OCI-LY1 (cell line): ENCODE results near the gene BCL7B.

ENCODE experiments used
- H2AFZ ChIP-seq: fragments of 200-600 bp; sonication (generic), shearing (Covaris generic); 2 replicates; pipeline ENCODE4 v1.6.0; 2014; ENCODE audit warnings: antibody characterized with exemption, mild to moderate bottlenecking, low read length
- H3F3A ChIP-seq: fragments of 200-600 bp; sonication (generic), shearing (Covaris generic); 2 replicates; pipeline ENCODE4 v1.6.0; 2014; ENCODE audit warnings: mild to moderate bottlenecking, antibody characterized with exemption, low read length, moderate library complexity; ENCODE audit not compliant: insufficient read depth
- H3K27ac ChIP-seq: fragments of 200-600 bp; sonication (generic); 2 replicates; pipeline ENCODE4 v1.5.1; 2014; ENCODE audit warnings: low read length, mixed run types, mild to moderate bottlenecking, low read depth; ENCODE audit not compliant: poor library complexity, severe bottlenecking
- H3K27me3 ChIP-seq: fragments of 200-600 bp; sonication (generic); 2 replicates; pipeline ENCODE4 v1.6.0; 2014; ENCODE audit warnings: antibody characterized with exemption, mild to moderate bottlenecking, low read length, moderate library complexity; ENCODE audit not compliant: insufficient read depth
- H3K36me3 ChIP-seq: fragments of 200-600 bp; sonication (generic); 2 replicates; pipeline ENCODE4 v1.6.1; 2014; ENCODE audit warnings: mild to moderate bottlenecking, antibody characterized with exemption, low read length, moderate library complexity, mixed read lengths; ENCODE audit not compliant: insufficient read depth
- H3K4me1 ChIP-seq: fragments of 200-600 bp; sonication (generic); 2 replicates; pipeline ENCODE4 v1.5.1; 2014; ENCODE audit warnings: mild to moderate bottlenecking, low read length, moderate library complexity; ENCODE audit not compliant: insufficient read depth, severe bottlenecking
- H3K4me2 ChIP-seq: fragments of 200-600 bp; sonication (generic), shearing (Covaris generic); 2 replicates; pipeline ENCODE4 v1.6.1; 2014; ENCODE audit warnings: low read length
- H3K4me3 ChIP-seq: fragments of 200-600 bp; sonication (generic); 2 replicates; pipeline ENCODE4 v1.5.1; 2014; ENCODE audit warnings: low read length, low read depth, mild to moderate bottlenecking, mixed read lengths; ENCODE audit not compliant: poor library complexity, severe bottlenecking
- H3K79me2 ChIP-seq: fragments of 200-600 bp; shearing (Covaris generic); 2 replicates; pipeline ENCODE4 v1.6.1; 2016; ENCODE audit warnings: mixed run types, low read length, mixed read lengths; ENCODE audit not compliant: insufficient read depth
- H3K9ac ChIP-seq: fragments of 200-600 bp; sonication (generic), shearing (Covaris generic); 2 replicates; pipeline ENCODE4 v1.6.1; 2014; ENCODE audit warnings: mild to moderate bottlenecking, low read length, mixed read lengths
- H3K9me2 ChIP-seq: fragments of 200-600 bp; sonication (generic), shearing (Covaris generic); 2 replicates; pipeline ENCODE4 v1.6.1; 2014; ENCODE audit warnings: low read depth, mild to moderate bottlenecking, low read length, mixed read lengths
- H3K9me3 ChIP-seq: fragments of 200-600 bp; shearing (Covaris generic); 2 replicates; pipeline ENCODE4 v1.6.1; 2014; ENCODE audit warnings: low read length, mixed read lengths
- H4K20me1 ChIP-seq: fragments of 200-600 bp; sonication (generic), shearing (Covaris generic); 2 replicates; pipeline ENCODE4 v1.6.0; 2016; ENCODE audit warnings: mild to moderate bottlenecking, low read length; ENCODE audit not compliant: insufficient read depth
- EZH2 ChIP-seq: fragments of 200-600 bp; sonication (generic), shearing (Covaris generic); IDR thresholded peaks from 2 replicates; pipeline ENCODE4 v1.8.0; 2017; ENCODE audit warnings: borderline replicate concordance, mixed run types, mild to moderate bottlenecking, antibody characterized with exemption, low read length, moderate library complexity, mixed read lengths
- TF ChIP-seq, protein P1 (sequence below): fragments of 200-600 bp; sonication (generic), shearing (Covaris generic); IDR thresholded peaks from 2 replicates; pipeline ENCODE4 v1.5.1; 2017; ENCODE audit warnings: mild to moderate bottlenecking, antibody characterized with exemption, low read length, moderate library complexity, mixed read lengths

The BCL7B gene

DNA sequence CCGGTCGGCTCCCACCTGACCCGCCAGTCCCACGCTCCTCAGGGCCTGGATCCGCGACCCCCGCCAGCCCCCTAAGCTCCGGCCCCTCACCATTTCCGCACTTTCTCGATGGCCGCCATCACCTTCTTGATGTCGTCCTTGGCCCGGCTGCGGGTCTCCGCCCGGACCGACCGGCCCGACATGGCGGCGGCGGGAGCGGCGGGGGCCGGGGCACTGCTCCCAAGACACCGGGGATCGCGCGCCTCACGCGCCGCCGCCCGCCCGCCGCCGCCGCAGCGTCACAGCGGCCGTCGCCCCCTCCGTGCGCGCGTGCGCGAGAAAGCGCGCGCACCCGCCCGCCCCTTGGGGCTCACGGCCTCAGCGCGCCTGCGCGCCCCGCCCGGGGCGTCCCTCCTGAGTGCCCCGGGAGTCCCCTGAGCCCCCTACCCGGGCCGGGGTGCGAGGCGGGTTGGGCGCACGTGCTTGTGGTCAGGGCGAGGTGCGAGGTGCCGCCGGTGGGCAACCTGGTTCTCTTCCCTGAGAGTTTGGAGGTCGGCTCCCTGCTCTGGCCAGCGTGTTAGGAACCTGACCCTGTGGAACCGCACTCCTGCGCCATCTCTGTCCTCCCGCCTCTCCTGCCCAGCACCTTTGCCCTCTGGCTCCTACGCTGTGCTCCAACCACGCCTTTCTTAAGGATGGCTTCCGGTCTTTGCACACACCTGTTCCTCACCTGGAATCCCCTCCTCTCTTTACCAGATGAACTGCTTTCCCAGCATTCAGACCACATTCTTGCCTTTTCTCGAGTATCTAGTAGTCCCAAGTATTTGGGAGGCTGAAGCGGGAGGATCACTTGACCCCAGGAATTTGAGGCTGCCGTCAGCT is at the start of gene BCL7B:
BCL7B (minus strand) TSS at position 294 of the 861 bp plus-strand sequence; CDS start at position 182, 112 bp downstream.
- Histone ChIP-seq H3K4me3 (peak within 1 kb of the TSS; percentile 75), H3K9me2 (no peaks in the 10 kb centered on the region), H3K27ac (peak within 1 kb of the TSS; percentile 61), H3K4me2 (peak within 1 kb of the TSS; percentile 82), H3K27me3 (no peaks in the 10 kb centered on the region), H3K79me2 (peaks cover 35% of the 10 kb centered on the region), H3K36me3 (peaks cover 27% of the 10 kb centered on the region), H3K4me1 (peaks cover 20% of the 10 kb centered on the region), H3K9ac (peak within 1 kb of the TSS; percentile 92), H2AFZ (no peak within 1 kb of the TSS), H4K20me1 (no peaks in the 10 kb centered on the region), H3K9me3 (0 out of 2 replicates have a peak, but pooled peaks cover 2% of the 10 kb centered on the region), H3F3A (no peaks in the 10 kb centered on the region)
- TF ChIP-seq, protein P1, sequence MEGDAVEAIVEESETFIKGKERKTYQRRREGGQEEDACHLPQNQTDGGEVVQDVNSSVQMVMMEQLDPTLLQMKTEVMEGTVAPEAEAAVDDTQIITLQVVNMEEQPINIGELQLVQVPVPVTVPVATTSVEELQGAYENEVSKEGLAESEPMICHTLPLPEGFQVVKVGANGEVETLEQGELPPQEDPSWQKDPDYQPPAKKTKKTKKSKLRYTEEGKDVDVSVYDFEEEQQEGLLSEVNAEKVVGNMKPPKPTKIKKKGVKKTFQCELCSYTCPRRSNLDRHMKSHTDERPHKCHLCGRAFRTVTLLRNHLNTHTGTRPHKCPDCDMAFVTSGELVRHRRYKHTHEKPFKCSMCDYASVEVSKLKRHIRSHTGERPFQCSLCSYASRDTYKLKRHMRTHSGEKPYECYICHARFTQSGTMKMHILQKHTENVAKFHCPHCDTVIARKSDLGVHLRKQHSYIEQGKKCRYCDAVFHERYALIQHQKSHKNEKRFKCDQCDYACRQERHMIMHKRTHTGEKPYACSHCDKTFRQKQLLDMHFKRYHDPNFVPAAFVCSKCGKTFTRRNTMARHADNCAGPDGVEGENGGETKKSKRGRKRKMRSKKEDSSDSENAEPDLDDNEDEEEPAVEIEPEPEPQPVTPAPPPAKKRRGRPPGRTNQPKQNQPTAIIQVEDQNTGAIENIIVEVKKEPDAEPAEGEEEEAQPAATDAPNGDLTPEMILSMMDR, result no peak
- no peak for TF ChIP-seq EZH2

DNA sequence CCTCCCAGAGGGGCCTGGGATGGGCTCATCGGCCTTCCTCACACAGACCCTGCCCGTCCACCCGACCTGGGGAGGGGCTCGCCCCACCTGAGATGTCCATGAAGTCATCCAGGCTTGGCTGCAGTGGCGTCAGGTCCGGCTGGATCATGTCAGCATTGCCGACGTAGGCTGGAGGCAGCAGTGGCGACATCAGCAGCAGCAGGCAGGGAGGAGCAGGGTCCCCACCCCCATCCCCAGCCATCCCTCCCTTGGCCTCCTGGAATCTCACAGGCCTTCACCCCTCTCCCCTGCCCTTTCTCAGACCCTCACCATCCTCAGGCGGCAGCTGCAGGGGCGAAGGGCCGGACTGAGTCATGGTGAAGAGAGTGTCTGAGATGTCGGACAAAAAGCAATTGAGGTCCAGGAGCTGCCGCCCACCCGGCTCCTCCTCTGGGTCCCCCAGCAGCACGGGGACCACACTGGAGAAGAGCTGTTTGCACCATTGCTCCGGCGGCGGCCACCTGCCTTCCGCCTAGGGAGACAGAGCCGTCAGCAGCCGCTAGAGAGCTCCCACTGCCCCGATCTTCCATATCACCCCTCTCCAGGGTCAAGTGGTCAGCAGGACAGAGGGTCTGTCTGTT is 48.2 kb upstream of the BCL7B start:
- Histone ChIP-seq H3K9me2 (no peaks in the 10 kb centered on the region), H4K20me1 (no peaks in the 10 kb centered on the region), H3K79me2 (no peaks in the 10 kb centered on the region), H3F3A (no peaks in the 10 kb centered on the region), H3K9me3 (no peaks in the 10 kb centered on the region), H3K4me1 (no peaks in the 10 kb centered on the region), H3K4me2 (no peak overlapping the region), H2AFZ (no peak overlapping the region), H3K27ac (no peak overlapping the region), H3K27me3 (peaks cover 5% of the 10 kb centered on the region; the same call in 1 of the 2 replicates), H3K36me3 (no peaks in the 10 kb centered on the region), H3K4me3 (no peak overlapping the region), H3K9ac (no peak overlapping the region)
- TF ChIP-seq EZH2, result no peak

DNA sequence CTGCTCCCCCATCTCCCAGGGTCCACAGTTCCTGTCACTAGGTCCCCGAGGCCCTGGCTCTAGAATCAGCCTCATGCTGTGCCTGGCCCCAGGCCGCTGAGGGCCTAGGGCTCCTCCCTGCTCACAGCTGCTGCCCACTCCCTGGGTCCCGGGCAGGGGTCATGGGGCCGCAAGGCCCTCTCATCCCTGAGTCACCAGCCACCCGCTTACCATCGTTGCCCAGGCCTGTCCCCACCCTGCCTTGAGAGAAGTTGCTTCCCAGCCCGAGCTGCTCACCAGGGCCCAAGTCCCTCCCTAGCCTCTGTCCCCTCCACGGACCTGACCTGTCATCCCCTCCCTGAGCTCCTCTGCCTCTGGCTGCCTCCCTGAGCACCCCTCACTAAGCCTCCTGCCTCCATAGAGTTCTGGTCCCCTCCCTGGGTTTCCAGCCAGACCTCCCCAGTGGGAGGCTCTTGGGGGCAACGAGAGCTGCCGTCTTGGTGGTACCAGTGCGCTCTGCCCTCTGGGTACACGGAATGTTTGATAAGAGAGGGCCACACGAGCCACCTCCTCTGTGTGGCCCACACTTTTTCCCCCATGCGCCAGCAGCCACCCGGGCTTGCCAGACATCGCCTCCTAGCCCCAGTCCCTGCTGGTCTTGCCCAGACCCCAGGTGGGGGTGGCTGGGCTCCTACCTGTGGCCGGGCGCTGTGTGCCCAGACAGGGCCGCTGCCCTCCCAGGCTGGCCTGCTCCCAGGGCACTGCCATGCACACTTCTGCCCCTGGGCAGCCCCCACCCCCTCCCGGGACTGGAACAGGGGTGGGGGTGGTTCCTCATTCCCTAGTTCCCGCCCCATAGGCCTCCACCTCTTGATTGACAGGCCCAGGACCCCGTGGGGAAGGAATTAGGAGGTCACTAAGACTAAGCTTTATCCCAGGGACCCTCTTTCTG is 45.5 kb upstream of the BCL7B start:
- H3K4me1 ChIP-seq, result no peaks in the 10 kb centered on the region
- H3K27me3 ChIP-seq, result peaks cover 11% of the 10 kb centered on the region
- no peaks in the 10 kb centered on the region for H4K20me1 ChIP-seq
- H3K9me2 ChIP-seq, result no peaks in the 10 kb centered on the region
- no peaks in the 10 kb centered on the region for H3K36me3 ChIP-seq
- no peak overlapping the region for H3K9ac ChIP-seq
- no peak overlapping the region for H3K4me3 ChIP-seq
- no peak overlapping the region for H2AFZ ChIP-seq
- H3K4me2 ChIP-seq, result no peak overlapping the region
- no peaks in the 10 kb centered on the region for H3K79me2 ChIP-seq
- no peaks in the 10 kb centered on the region for H3K9me3 ChIP-seq
- H3K27ac ChIP-seq, result no peak overlapping the region
- no peaks in the 10 kb centered on the region for H3F3A ChIP-seq
- TF ChIP-seq, protein P1, result no peak
- no peak for TF ChIP-seq EZH2
